Activated CD4-positive, CD25-positive, alpha-beta regulatory T cell treated with anti-CD3 and anti-CD28 coated beads, Interleukin-2, amount 50 U/mL, for 24 hours (primary cell): ENCODE measurements around the gene COX18.

Experiments used
- ATAC-seq, 2 donors: fragments of 150-1000 bp; cut with Tn5 transposase; one replicate each; pipeline ENCODE4 v1.10.0; 2021; ENCODE audit warnings: mild to moderate bottlenecking in 1 of 2, moderate library complexity in 1 of 2

The COX18 gene

GRCh38 chr4:73053076-73053475 lies 16.4 kb downstream of the COX18 start:
- no peak for ATAC-seq

DNA sequence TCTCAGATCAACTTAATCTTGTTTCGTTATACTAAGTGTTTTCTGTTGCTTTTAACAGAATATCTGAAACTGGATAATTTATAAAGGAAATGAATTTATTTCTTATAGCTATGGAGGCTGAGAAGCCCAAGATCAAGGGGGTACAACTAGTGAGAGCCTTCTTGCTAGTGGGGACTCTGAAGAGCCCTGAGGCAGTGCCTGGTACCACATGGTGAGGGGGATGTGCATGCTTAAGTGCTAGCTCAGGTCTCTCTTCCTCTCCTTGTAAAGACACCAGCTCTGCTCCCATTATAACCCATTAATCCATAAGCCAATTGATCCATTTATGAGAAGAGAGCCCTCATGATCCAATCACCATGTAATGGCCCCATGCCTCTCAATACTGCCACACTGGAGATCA lies 17.9 kb downstream of the COX18 start:
- ATAC-seq: no peak

DNA sequence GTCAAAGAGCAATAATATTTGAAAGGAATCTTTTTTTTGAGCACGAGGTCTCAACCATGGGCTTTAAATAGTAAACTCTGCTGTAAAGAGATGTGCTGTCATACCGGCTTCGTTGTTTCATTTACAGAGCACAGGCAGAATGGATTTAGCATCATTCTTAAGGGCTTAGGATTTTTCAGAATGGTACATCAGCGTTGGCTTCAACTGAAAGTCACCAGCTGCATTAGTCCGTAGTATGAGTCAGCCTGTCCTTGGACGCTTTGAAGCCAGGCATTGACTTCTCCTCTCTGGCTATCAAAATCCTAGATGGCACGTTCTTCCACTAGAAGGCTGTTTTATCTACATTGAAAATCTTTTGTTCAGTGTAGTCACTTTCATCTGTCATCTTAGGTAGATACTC lies 23.6 kb downstream of the COX18 start:
- ATAC-seq: no peak

DNA sequence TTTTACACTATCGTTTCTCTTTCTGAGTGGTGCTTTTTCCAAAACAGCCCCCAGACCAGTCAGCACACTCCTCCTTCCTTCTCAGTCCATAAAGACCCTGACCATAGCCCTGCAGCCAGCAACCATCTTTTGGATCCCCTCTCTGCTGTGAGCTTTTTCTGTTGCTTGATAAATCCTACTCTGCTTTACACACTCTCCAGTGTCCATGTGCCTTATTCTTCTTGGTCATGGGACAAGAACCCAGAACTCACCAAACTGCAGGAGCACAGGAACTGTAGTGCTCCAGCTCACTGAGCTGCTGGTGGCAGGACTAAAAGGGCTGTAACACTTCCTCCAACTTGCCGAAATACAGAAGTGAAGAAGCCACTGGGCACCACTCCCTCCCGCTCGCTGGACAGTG lies 32.5 kb downstream of the COX18 start:
- no peak for ATAC-seq

GRCh38 chr4:73036123-73036522 lies 33.4 kb downstream of the COX18 start:
- no peak for ATAC-seq

- ATAC-seq: no peak
Observed at GRCh38 chr4:73034896-73035295, 34.6 kb downstream of the COX18 start.

DNA sequence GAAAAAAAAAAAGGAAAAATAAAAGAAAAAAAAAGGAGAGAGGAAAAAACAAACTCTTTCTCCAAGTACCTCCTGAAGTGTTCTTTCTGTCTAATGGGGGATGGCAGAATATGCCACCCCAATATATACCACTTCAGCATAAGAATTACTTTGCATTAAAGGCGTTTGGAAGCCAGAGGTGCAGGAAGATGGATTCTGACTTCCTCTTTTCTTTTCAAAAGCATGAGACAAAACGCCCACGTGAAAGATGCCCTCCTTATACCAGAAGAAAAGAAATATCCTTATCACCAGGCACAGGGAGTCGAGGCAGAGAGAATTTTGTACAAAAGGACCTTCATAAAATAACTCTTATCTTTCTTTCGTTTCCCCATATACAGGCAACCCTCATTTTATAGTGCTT lies 40.9 kb downstream of the COX18 start:
- no peak for ATAC-seq

GRCh38 chr4:73021634-73022033 lies 47.9 kb downstream of the COX18 start:
- peak; percentile 46 to 62 for ATAC-seq

DNA sequence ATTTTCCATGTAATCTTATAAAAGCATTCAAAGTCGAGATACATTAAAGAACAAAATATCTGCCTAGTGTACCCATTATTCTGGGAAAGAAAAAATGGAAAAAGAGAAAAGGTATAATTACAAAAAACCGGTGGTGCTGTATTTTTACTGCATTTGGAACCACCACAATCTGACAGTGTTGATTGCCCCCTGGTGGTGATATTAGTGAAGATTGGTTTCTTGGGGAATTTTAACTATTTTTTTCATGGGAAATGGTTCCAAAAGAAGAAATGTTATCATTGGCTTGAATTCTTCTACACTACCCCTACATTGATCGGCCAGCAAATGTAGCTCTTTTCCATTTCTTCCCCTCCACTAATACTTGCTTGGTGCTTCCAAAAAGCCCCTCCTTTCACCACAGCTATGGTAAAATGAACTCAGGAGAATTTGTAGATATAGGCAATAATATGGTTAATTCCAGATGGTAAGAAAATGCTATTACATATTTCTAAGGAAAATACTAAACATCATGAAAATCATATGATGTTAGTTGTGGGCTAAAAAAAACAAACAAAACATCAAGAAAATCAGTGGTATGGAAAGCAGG lies 50.0 kb downstream of the COX18 start:
- ATAC-seq: no peak

DNA sequence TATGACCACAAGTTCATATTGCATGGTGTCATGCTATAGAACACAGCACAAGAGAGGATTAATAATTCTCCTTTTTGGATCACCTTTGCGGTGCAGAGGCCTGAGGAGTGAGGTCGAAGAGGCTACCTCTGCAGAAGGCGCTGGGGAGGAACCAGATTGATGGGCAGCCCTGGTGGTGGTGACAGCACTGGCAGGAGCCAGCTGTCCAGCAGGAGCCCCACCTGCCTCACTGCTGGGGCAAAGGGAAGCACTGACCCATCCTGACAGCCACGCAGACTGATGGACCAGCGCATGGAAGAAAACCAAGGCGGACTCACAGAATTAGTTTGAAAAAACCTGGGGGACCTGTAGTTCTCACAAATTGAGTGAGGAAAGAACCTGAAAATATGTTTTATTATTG lies 50.9 kb downstream of the COX18 start:
- no peak for ATAC-seq

DNA sequence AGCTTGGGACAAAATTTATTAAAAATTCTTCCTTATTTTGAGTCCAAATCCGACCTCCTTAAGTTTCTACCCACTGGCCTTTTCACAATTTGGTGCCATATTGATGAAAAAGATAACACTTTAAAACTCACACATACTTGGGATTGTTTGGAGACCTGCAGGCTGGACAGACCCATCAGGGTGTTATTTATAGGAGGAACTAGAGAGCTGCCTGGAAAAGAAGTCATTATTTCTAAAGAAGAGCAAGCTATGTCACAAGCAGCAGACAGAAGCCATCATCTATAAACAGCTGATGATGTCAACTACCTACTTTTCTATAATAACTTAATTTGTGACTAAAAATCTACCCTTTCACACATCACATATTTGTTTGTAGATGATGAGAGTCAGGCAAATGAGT lies 56.2 kb downstream of the COX18 start:
- no peak for ATAC-seq

GRCh38 chr4:73012673-73013072 lies 56.8 kb downstream of the COX18 start:
- ATAC-seq: no peak

DNA sequence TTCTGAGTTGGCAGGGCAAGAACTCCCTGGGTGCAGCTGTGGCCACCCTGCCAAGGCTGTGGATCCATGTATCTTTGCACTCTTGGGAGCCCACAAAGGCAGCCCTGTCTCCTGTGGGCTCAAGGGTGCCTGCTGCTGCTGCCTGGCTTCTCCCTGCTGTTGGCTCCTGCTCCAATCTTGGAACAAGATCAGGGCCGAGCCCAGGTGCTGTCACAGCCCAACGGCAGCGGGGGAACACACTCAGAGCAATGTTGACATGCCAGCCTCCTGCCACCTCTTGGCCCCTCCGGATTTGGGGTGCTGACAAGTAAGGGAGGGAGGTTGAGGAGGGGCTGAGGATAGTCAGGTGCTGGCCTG lies 57.9 kb downstream of the COX18 start:
- no peak for ATAC-seq

GRCh38 chr4:73010789-73011628 lies 58.5 kb downstream of the COX18 start:
- no peak for ATAC-seq

DNA sequence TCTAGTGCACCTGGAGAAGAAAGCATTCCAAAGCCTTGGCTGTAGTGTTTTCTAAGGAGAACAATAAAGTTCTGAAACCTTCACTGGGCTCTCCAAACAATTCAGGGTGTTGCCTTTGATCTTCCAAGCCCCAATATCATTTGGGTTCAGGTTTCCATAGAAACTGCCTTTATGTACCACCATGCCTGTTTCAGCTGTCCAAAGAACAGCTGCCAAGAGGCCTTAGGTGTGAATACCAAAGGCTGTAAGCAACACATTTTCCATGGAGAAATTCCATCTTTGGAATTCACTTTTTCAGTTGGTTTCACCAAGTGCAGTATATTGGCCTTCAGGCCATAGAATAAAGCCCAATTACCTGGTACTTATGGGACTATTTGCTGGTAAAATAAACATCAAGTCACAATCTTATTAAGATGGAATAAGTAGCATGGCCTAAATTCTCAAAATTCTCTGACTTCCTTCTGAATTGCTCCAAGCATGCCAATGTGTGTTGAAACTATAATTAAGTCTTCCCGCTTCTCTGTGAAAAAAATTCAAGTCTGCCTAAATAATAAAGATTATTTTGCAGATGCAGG lies 61.9 kb downstream of the COX18 start:
- ATAC-seq: no peak

DNA sequence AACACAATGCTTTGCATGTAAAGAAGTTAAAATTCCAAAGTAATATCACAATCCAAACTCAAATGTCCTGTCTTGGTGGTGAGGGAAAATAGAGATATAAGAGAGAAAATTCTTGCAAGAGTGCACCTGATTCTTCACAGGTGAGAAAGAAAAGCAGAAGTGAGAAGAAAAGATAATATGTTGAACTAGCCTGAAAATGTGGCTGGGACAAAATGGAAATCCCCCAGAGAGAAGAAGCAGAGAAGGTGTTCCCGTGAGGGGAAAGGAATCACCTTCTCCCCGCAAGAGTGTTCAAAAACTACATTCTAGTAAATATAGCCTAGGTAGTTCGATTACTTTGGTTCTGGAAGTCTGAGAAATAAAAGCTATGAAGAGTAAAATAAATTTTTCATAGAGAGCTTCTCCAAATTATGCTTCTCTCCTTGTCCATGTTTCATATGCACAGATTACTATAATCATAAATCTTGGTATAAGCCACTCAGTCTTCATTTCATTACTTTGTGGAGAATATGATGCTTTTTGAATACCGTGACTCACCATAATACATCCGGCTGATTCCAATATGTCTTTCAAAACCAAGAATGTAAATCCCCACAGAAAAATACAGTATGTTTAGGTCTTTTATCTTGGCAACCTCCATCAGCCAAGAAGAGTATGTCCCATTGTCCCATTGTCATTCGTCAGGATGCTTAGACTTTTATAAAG lies 63.1 kb downstream of the COX18 start:
- ATAC-seq: no peak

- no peak for ATAC-seq
Observed at GRCh38 chr4:73005514-73005913, 64.0 kb downstream of the COX18 start.
